CD4-positive, alpha-beta T cell treated with Interleukin-12 subunit alpha and Interleukin-12 subunit beta, for 1 hour (primary cell): ENCODE measurements around the gene LMX1B.

ENCODE experiments used
- DNase-seq: peaks from one replicate; pipeline ENCODE4 v3.0.0-alpha.2; 2020

Gene LMX1B

GRCh38 chr9:126682928-126683697, 69.4 kb downstream of the LMX1B start:
- no peak for DNase-seq

GRCh38 chr9:126683698-126684044, 69.9 kb downstream of the LMX1B start:
- DNase-seq, result no peak

- DNase-seq, result no peak
These were observed 70.6 kb downstream of the LMX1B start for GRCh38 chr9:126684345-126684744.

- no peak for DNase-seq
These were observed 71.3 kb downstream of the LMX1B start for GRCh38 chr9:126684965-126685465.

GRCh38 chr9:126687930-126688461, 74.3 kb downstream of the LMX1B start:
- no peak for DNase-seq

GRCh38 chr9:126688617-126689016, 74.9 kb downstream of the LMX1B start:
- no peak for DNase-seq

GRCh38 chr9:126689027-126689825, 75.5 kb downstream of the LMX1B start:
- no peak for DNase-seq

- DNase-seq, result peak; percentile 48
These were observed 76.8 kb downstream of the LMX1B start for GRCh38 chr9:126690431-126691051.

GRCh38 chr9:126692041-126692758, 78.5 kb downstream of the LMX1B start:
- DNase-seq, result no peak

- DNase-seq, result no peak
These were observed 79.2 kb downstream of the LMX1B start for GRCh38 chr9:126692759-126693427.

GRCh38 chr9:126693428-126693944, 79.8 kb downstream of the LMX1B start:
- DNase-seq, result no peak

- DNase-seq, result no peak
These were observed 80.7 kb downstream of the LMX1B start for GRCh38 chr9:126694206-126695081.

- no peak for DNase-seq
These were observed 81.5 kb downstream of the LMX1B start for GRCh38 chr9:126695186-126695585.

GRCh38 chr9:126695701-126696400, 82.1 kb downstream of the LMX1B start:
- no peak for DNase-seq

GRCh38 chr9:126696401-126697145, 82.8 kb downstream of the LMX1B start:
- no peak for DNase-seq

GRCh38 chr9:126697330-126697729, 83.6 kb downstream of the LMX1B start:
- DNase-seq, result no peak

- no peak for DNase-seq
These were observed 84.5 kb downstream of the LMX1B start for GRCh38 chr9:126698251-126698650.

- DNase-seq, result no peak
These were observed 85.0 kb downstream of the LMX1B start for GRCh38 chr9:126698756-126699155.

- no peak for DNase-seq
These were observed 85.7 kb downstream of the LMX1B start for GRCh38 chr9:126699401-126699881.
